GM12892 (cell line): ENCODE results near the gene NXF1.

Experiments
- POLR2A ChIP-seq: IDR thresholded peaks from 2 replicates; pipeline ENCODE4 v1.6.1; 2011; ENCODE audit warnings: low read depth, low read length, control low read depth
- TAF1 ChIP-seq: IDR thresholded peaks from 2 replicates; pipeline ENCODE4 v1.6.1; 2011; ENCODE audit warnings: low read depth, mild to moderate bottlenecking, control low read depth, low read length, borderline replicate concordance

DNA sequence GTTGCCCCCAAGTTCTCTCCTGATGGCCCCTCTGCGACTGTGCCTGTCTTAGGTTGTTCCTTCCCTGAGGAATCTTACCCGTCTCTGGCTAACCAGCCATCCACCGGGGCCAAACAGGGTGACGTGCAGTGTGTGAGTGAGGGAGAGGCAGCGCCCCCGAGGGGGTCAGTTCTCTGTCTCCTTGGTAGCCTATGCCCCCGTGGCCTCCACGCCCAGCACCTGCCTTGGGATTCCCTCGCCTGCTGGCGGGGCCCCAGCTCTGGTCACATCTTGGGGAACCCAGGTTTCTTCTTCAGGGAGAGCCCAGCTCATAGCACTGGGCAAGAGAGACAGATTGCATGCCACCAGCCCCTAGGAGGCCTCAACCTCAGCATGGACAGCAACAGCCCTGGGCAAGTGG, 5.8 kb downstream of the NXF1 start:
- TF ChIP-seq POLR2A (no peak), TAF1 (no peak)
